Endothelial cell of umbilical vein (primary cell): ENCODE data around the gene CXCL6.

Source experiments
- CTCF ChIP-seq, 2 donors: IDR thresholded peaks; 1 replicate in 1 of 2; 2 replicates in 1 of 2; pipeline ENCODE4 v1.5.1; 2011; ENCODE audit warnings: low read length in 2 of 2, mild to moderate bottlenecking in 2 of 2, moderate library complexity in 2 of 2, control low read depth in 1 of 2, inconsistent platforms in 1 of 2, low read depth in 1 of 2; ENCODE audit not compliant: insufficient read depth in 1 of 2; ENCODE audit errors: extremely low read depth in 1 of 2
- EZH2 ChIP-seq: IDR thresholded peaks from 2 replicates; pipeline ENCODE4 v1.6.1; 2012; ENCODE audit warnings: borderline replicate concordance, low read depth, mild to moderate bottlenecking, moderate library complexity, low read length, inconsistent platforms; ENCODE audit not compliant: severe bottlenecking
- POLR2A ChIP-seq: IDR thresholded peaks from 2 replicates; pipeline ENCODE4 v1.6.1; 2012; ENCODE audit warnings: low read depth, mild to moderate bottlenecking, control low read depth, low read length
- POLR2AphosphoS5 ChIP-seq: IDR thresholded peaks from 2 replicates; pipeline ENCODE4 v1.6.1; 2012; ENCODE audit warnings: low read depth, mild to moderate bottlenecking, control low read depth, low read length, moderate library complexity; ENCODE audit not compliant: insufficient read depth

- TF ChIP-seq POLR2A (no peak), CTCF (IDR thresholded peaks at IDR 0.05; ENCODE audit: extremely low read depth in 1 of 2, insufficient read depth in 1 of 2, low read depth in 1 of 2, low read length in 2 of 2) (no peak), EZH2 (no peak), POLR2AphosphoS5 (no peak)
These were observed 6.9 kb downstream of the CXCL6 start for GRCh38 chr4:73843369-73843768.
